GM10266 (cell line): ENCODE data around the gene LRIF1.

Source experiments
- DNase-seq: peaks from one replicate; pipeline ENCODE4 v3.0.0; 2012; ENCODE audit errors: extremely low spot score
- CTCF ChIP-seq: IDR thresholded peaks from 2 replicates; pipeline ENCODE4 v1.5.1; 2012; ENCODE audit warnings: mild to moderate bottlenecking, low read depth; ENCODE audit not compliant: control insufficient read depth, insufficient read depth; ENCODE audit errors: missing control alignments

Gene LRIF1

GRCh38 chr1:110921953-110922352 is 41.8 kb downstream of the LRIF1 start:
- no peak for DNase-seq
- no peak for TF ChIP-seq CTCF

GRCh38 chr1:110918016-110918415 is 45.7 kb downstream of the LRIF1 start:
- DNase-seq: no peak
- TF ChIP-seq CTCF: no peak

GRCh38 chr1:110916669-110917306 is 46.9 kb downstream of the LRIF1 start:
- peak; percentile 27 for DNase-seq
- TF ChIP-seq CTCF: no peak

GRCh38 chr1:110916274-110916668 is 47.5 kb downstream of the LRIF1 start:
- DNase-seq: no peak
- TF ChIP-seq CTCF: no peak

- TF ChIP-seq CTCF: no peak
- DNase-seq: no peak
Observed at GRCh38 chr1:110915804-110916203, 47.9 kb downstream of the LRIF1 start.

DNA sequence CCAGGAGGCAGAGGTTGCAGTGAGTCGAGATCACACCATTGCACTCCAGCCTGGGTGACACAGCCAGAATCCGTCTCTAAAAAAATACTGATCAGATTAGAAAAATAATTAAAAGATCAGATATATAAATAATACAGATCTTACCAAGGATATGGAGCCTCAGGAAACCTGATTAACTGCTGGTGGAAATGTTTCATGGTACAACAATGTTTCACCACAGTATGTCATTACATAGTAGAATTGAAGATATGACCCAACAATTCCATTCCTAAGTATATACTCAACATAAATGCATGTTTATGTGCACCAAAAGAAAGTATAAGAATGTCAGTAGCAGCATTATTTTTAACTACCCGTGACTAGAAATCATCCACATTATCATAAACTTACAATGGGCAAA is 49.0 kb downstream of the LRIF1 start:
- TF ChIP-seq CTCF: no peak
- no peak for DNase-seq

DNA sequence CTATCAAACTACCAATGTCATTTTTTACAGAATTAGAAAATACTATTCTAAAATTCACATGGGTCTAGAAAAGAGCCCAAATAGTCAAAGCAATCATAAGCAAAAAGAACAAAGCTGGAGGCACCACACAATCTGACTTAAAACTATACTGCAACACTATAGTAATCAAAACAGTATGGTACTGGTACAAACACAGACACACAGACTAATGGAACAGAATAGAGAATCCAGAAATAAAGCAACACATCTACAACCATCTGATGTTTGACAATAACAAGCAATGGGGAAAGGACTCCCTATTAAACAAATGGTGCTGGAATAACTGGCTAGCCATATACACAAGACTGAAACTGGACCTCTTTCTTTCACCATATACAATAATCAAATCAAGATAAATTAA is 50.9 kb downstream of the LRIF1 start:
- DNase-seq: no peak
- TF ChIP-seq CTCF: no peak
